Progenitor cell of endocrine pancreas (in vitro differentiated cells): ENCODE results near the gene FN1. TPM values are rescaled to one million over a fixed set of nuclear protein-coding genes. Genes with fewer than 3 reads are reported as not detected.

ENCODE experiments used
- DNase-seq: peaks from one replicate; pipeline ENCODE4 v3.0.0; 2021; ENCODE audit warnings: low spot score; ENCODE audit not compliant: unreplicated experiment
- H3K27ac Mint-ChIP-seq: 2 replicates; pipeline ENCODE4 v1.8.0; 2021; ENCODE audit warnings: mild to moderate bottlenecking, moderate library complexity, mixed read lengths
- H3K27me3 Mint-ChIP-seq: 2 replicates; pipeline ENCODE4 v1.8.0; 2021; ENCODE audit warnings: mixed read lengths
- H3K36me3 Mint-ChIP-seq: 2 replicates; pipeline ENCODE4 v1.8.0; 2022; ENCODE audit warnings: mixed read lengths; ENCODE audit not compliant: insufficient read depth
- H3K4me1 Mint-ChIP-seq: 2 replicates; pipeline ENCODE4 v1.8.0; 2021; ENCODE audit warnings: low read depth, mixed read lengths
- H3K4me3 Mint-ChIP-seq: 2 replicates; pipeline ENCODE4 v1.8.0; 2021; ENCODE audit warnings: low read depth, mild to moderate bottlenecking, moderate library complexity, mixed read lengths
- H3K9me3 Mint-ChIP-seq: 2 replicates; pipeline ENCODE4 v1.8.0; 2021; ENCODE audit warnings: low read depth, mixed read lengths
- CTCF ChIP-seq: fragments of 200-600 bp; sonication (generic); IDR thresholded peaks from one replicate; pipeline ENCODE4 v1.5.0; 2021; ENCODE audit warnings: antibody characterized with exemption, mild to moderate bottlenecking; ENCODE audit not compliant: unreplicated experiment
- total RNA-seq: library from RNA; stranded (reverse); gene quantifications from 2 replicates; pipeline ENCODE4 v1.2.1, GENCODE V29; 2021

FN1 gene
- total RNA-seq, 1 donor from 2014 or later = 2,744 TPM

GRCh38 chr2:215319500-215319899 lies 116.4 kb downstream of the FN1 start:
- Mint-ChIP-seq H3K36me3 (peaks cover 58% of the 10 kb centered on the region), H3K4me1 (peaks cover 5% of the 10 kb centered on the region), H3K4me3 (no peak overlapping the region), H3K9me3 (peaks cover 4% of the 10 kb centered on the region), H3K27ac (no peak overlapping the region), H3K27me3 (no peaks in the 10 kb centered on the region)
- TF ChIP-seq CTCF = no peak
- no peak for DNase-seq

GRCh38 chr2:215316336-215316735 lies 119.5 kb downstream of the FN1 start:
- Mint-ChIP-seq H3K27ac (peak overlapping the region; percentile 58), H3K4me1 (peaks cover 19% of the 10 kb centered on the region), H3K36me3 (peaks cover 46% of the 10 kb centered on the region), H3K27me3 (no peaks in the 10 kb centered on the region), H3K4me3 (no peak overlapping the region), H3K9me3 (no peaks in the 10 kb centered on the region)
- DNase-seq = no peak
- no peak for TF ChIP-seq CTCF

GRCh38 chr2:215315301-215315700 lies 120.6 kb downstream of the FN1 start:
- no peak for TF ChIP-seq CTCF
- Mint-ChIP-seq H3K27me3 (no peaks in the 10 kb centered on the region), H3K36me3 (peaks cover 37% of the 10 kb centered on the region), H3K4me1 (peaks cover 19% of the 10 kb centered on the region), H3K9me3 (no peaks in the 10 kb centered on the region), H3K27ac (no peak overlapping the region), H3K4me3 (no peak overlapping the region)
- DNase-seq = no peak

GRCh38 chr2:215314896-215315295 lies 121.0 kb downstream of the FN1 start:
- Mint-ChIP-seq H3K27me3 (no peaks in the 10 kb centered on the region), H3K4me1 (peaks cover 19% of the 10 kb centered on the region), H3K4me3 (no peak overlapping the region), H3K36me3 (peaks cover 34% of the 10 kb centered on the region), H3K27ac (no peak overlapping the region), H3K9me3 (no peaks in the 10 kb centered on the region)
- no peak for TF ChIP-seq CTCF
- DNase-seq = no peak

GRCh38 chr2:215313255-215313613 lies 122.6 kb downstream of the FN1 start:
- Mint-ChIP-seq H3K4me3 (peak overlapping the region; percentile 89), H3K27ac (no peak overlapping the region), H3K27me3 (no peaks in the 10 kb centered on the region), H3K9me3 (no peaks in the 10 kb centered on the region), H3K36me3 (peaks cover 26% of the 10 kb centered on the region), H3K4me1 (peaks cover 19% of the 10 kb centered on the region)
- no peak for DNase-seq
- no peak for TF ChIP-seq CTCF
